CD4-positive, alpha-beta T cell (primary cell): ENCODE data around the gene PTPRO. TPM values are rescaled to one million over a fixed set of nuclear protein-coding genes. Genes with fewer than 3 reads are reported as not detected.

Experiments used
- ATAC-seq: fragments of 200-7000 bp; cut with Tn5 transposase; one replicate; pipeline ENCODE4 v1.10.0; 2022; ENCODE audit warnings: mild to moderate bottlenecking; ENCODE audit not compliant: poor library complexity
- CTCF ChIA-PET: fragments of 350-600 bp; sonication (Branson Sonifier 250); formaldehyde crosslinking; loops from one replicate; lab custom pipeline; 2021; ENCODE audit warnings: antibody characterized with exemption, inconsistent platforms; lab: Charles Lee
- POLR2A ChIA-PET: fragments of 350-600 bp; sonication (Branson Sonifier 250); formaldehyde crosslinking; loops from one replicate; lab custom pipeline; 2021; ENCODE audit warnings: antibody characterized with exemption, inconsistent platforms; lab: Charles Lee
- DNase-seq, 14 experiments: peaks; one replicate each; pipeline ENCODE4 v3.0.0-alpha.2; 2013 to 2020; ENCODE audit warnings: mixed read lengths in 2 of 14
- H3K27ac ChIP-seq, 2 donors: one replicate each; pipeline versions ENCODE4 v1.5.1 to v1.7.0; 2013; ENCODE audit warnings: low read length in 2 of 2, low read depth in 1 of 2, mild to moderate bottlenecking in 1 of 2
- H3K27me3 ChIP-seq, 2 experiments: 1 replicate in 1 of 2; 2 replicates in 1 of 2; pipeline versions ENCODE4 v1.6.1 to v1.7.0; 2013; ENCODE audit warnings: low read length in 2 of 2, control low read depth in 1 of 2, mild to moderate bottlenecking in 1 of 2, moderate library complexity in 1 of 2; ENCODE audit not compliant: insufficient read depth in 2 of 2, control insufficient read depth in 1 of 2
- H3K36me3 ChIP-seq: one replicate; pipeline ENCODE4 v1.6.1; 2013; ENCODE audit warnings: low read length, control low read depth; ENCODE audit not compliant: insufficient read depth
- H3K4me1 ChIP-seq: one replicate; pipeline ENCODE4 v1.6.1; 2013; ENCODE audit warnings: low read length, control low read depth; ENCODE audit not compliant: insufficient read depth
- H3K4me3 ChIP-seq: one replicate; pipeline ENCODE4 v1.5.1; 2013; ENCODE audit warnings: mild to moderate bottlenecking, low read length, moderate library complexity
- H3K9me3 ChIP-seq, 2 experiments: 1 replicate in 1 of 2; 2 replicates in 1 of 2; pipeline versions ENCODE4 v1.6.1 to v1.7.0; 2013; ENCODE audit warnings: low read length in 2 of 2, mild to moderate bottlenecking in 2 of 2, control low read depth in 1 of 2, moderate library complexity in 1 of 2; ENCODE audit not compliant: control insufficient read depth in 1 of 2, insufficient read depth in 1 of 2
- H3K27ac Mint-ChIP-seq: one replicate; pipeline ENCODE4 v1.8.0; 2020; ENCODE audit warnings: mixed read lengths
- H3K27me3 Mint-ChIP-seq: one replicate; pipeline ENCODE4 v1.8.0; 2021; ENCODE audit warnings: mixed read lengths
- H3K36me3 Mint-ChIP-seq: one replicate; pipeline ENCODE4 v1.8.0; 2021; ENCODE audit warnings: low read depth, mixed read lengths
- H3K4me1 Mint-ChIP-seq: one replicate; pipeline ENCODE4 v1.8.0; 2021; ENCODE audit warnings: low read depth, mixed read lengths
- H3K4me3 Mint-ChIP-seq: one replicate; pipeline ENCODE4 v1.8.0; 2020; ENCODE audit warnings: mild to moderate bottlenecking, mixed read lengths
- H3K9me3 Mint-ChIP-seq: one replicate; pipeline ENCODE4 v1.8.0; 2020; ENCODE audit warnings: mixed read lengths
- intact Hi-C, 2 experiments: fragments of 100-400 bp; cut with DNase I in 1 of 2; cut with micrococcal nuclease in 1 of 2; formaldehyde crosslinking; loops; one replicate each; pipeline versions ENCODE4 v1.15.1 to v1.9.0; 2023 to 2025; cut with DNase I, micrococcal nuclease
- total RNA-seq, 174 experiments: library from RNA in 2 of 174; stranded (reverse) in 2 of 174; gene quantifications; one replicate each; pipeline ENCODE4 v1.2.3 and lab custom pipeline; 2021 to 2026
- TF ChIP-seq, protein P1 (sequence below): fragments of 200-600 bp; IDR thresholded peaks from one replicate; pipeline ENCODE4 v1.8.0; 2022; ENCODE audit warnings: antibody characterized with exemption, mild to moderate bottlenecking

PTPRO gene
- total RNA-seq, 2 experiments from 2014 or later: 2.1 to 2.8 TPM

DNA sequence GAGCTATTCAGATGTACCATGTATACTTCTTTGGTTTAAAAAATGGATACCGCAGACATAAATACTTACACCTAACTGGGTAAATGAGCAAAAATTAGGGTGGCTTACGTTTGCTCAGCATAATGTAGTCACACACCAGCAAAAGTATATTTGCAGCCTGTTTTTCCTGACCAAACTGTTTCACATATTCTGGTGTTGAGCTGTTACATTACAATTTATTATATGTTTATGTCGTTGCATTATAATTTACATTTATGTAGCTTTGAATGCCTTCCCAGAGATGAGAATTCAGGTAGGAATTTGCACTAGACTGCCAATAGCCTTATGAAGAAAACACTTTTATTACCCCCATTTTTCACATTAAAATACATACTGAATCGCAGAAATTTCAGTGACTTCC, 183.3 kb downstream of the PTPRO start:
- Histone ChIP-seq H3K4me3 (no peak overlapping the region), H3K27me3 (no peaks in the 10 kb centered on the region), H3K4me1 (no peaks in the 10 kb centered on the region), H3K9me3 (no peaks in the 10 kb centered on the region), H3K36me3 (no peaks in the 10 kb centered on the region), H3K27ac (no peak overlapping the region)
- Mint-ChIP-seq H3K27ac (no peak overlapping the region), H3K27me3 (peaks cover 42% of the 10 kb centered on the region), H3K36me3 (no peaks in the 10 kb centered on the region), H3K4me3 (no peak overlapping the region), H3K9me3 (no peaks in the 10 kb centered on the region), H3K4me1 (no peaks in the 10 kb centered on the region)
- ChIA-PET CTCF (no interaction called here), POLR2A (no interaction called here)
- no peak for ATAC-seq
- TF ChIP-seq, protein P1, sequence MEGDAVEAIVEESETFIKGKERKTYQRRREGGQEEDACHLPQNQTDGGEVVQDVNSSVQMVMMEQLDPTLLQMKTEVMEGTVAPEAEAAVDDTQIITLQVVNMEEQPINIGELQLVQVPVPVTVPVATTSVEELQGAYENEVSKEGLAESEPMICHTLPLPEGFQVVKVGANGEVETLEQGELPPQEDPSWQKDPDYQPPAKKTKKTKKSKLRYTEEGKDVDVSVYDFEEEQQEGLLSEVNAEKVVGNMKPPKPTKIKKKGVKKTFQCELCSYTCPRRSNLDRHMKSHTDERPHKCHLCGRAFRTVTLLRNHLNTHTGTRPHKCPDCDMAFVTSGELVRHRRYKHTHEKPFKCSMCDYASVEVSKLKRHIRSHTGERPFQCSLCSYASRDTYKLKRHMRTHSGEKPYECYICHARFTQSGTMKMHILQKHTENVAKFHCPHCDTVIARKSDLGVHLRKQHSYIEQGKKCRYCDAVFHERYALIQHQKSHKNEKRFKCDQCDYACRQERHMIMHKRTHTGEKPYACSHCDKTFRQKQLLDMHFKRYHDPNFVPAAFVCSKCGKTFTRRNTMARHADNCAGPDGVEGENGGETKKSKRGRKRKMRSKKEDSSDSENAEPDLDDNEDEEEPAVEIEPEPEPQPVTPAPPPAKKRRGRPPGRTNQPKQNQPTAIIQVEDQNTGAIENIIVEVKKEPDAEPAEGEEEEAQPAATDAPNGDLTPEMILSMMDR: no peak
- DNase-seq: no peak
- intact Hi-C loops: no loop called here

DNA sequence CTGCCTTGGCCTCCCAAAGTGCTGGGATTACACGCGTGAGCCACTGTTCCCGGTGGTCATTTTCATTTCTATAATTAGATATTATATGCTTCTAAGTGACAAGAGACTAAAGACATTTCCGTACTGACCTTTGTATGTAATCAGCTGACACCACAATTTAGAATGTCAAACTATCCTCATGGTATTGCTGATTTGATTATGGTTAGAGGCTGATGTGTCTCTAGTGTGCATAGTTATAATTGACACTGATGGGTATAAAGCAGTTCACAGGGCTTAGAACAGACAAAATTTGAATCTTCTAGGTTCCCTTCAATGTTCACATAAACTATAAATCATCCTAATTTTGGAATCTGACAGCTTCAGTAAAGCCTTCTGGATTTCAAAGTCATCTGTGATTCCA, 192.7 kb downstream of the PTPRO start:
- Histone ChIP-seq H3K4me1 (no peaks in the 10 kb centered on the region), H3K27me3 (peaks cover 0 to 2% of the 10 kb centered on the region in 2 experiments), H3K27ac (no peak overlapping the region), H3K9me3 (no peaks in the 10 kb centered on the region), H3K36me3 (no peaks in the 10 kb centered on the region), H3K4me3 (no peak overlapping the region)
- ATAC-seq (no peak), DNase-seq (no peak)
- TF ChIP-seq, protein P1: no peak
- H3K36me3 Mint-ChIP-seq: no peaks in the 10 kb centered on the region
- no peak overlapping the region for H3K4me3 Mint-ChIP-seq
- ChIA-PET POLR2A (no interaction called here), CTCF (interaction anchor here (1.2 kb wide), 1 partner anchor 75 kb away, joined by 3 read pairs; no protein-coding TSS in a partner anchor)
- no peaks in the 10 kb centered on the region for H3K4me1 Mint-ChIP-seq
- no peak overlapping the region for H3K27ac Mint-ChIP-seq
- peaks cover 34% of the 10 kb centered on the region for H3K27me3 Mint-ChIP-seq
- no peaks in the 10 kb centered on the region for H3K9me3 Mint-ChIP-seq
- intact Hi-C loops: no loop called here

DNA sequence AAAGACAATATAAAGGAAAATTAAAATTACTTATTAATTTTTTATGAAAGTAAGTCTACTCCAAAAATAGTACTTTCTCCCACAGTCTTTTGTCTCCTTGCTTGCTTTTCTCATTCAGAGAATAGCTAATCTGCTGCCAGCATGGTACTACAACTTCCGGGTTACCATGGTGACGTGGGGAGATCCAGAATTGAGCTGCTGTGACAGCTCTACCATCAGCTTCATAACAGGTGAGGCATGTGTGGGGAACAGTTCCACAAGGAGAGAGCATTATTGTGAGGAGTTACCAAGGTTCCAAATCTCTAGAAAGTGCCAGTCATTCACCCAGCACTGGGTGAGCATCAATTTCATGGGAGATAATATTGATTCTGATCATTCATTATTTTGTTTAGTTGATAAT, 197.8 kb downstream of the PTPRO start:
- Mint-ChIP-seq H3K4me1 (no peaks in the 10 kb centered on the region), H3K36me3 (no peaks in the 10 kb centered on the region), H3K27ac (no peak overlapping the region), H3K4me3 (no peak overlapping the region), H3K27me3 (peaks cover 57% of the 10 kb centered on the region), H3K9me3 (no peaks in the 10 kb centered on the region)
- no peak overlapping the region for H3K27ac ChIP-seq
- H3K27me3 ChIP-seq: peaks cover 2 to 4% of the 10 kb centered on the region in 2 experiments
- CTCF ChIA-PET: interaction anchor here (0.7 kb wide), 1 partner anchor 12 kb away, joined by 3 read pairs; no protein-coding TSS in a partner anchor
- H3K9me3 ChIP-seq: no peaks in the 10 kb centered on the region
- DNase-seq (no peak), ATAC-seq (no peak)
- no peaks in the 10 kb centered on the region for H3K36me3 ChIP-seq
- intact Hi-C loops: loop anchor here (10.0 kb wide), 2 partner anchors 245 to 795 kb away; no protein-coding TSS in a partner anchor
- H3K4me1 ChIP-seq: no peaks in the 10 kb centered on the region
- POLR2A ChIA-PET: no interaction called here
- TF ChIP-seq, protein P1: no peak
- no peak overlapping the region for H3K4me3 ChIP-seq
